Left ventricle myocardium inferior (tissue), 1 donor: ENCODE measurements around the gene PCNX2. TPM values are rescaled to one million over a fixed set of nuclear protein-coding genes. Genes with fewer than 3 reads are reported as not detected.

Experiments
- DNase-seq: peaks from one replicate; pipeline ENCODE4 v3.0.0-alpha.2; 2020
- H3K27ac ChIP-seq: fragments of 200-600 bp; replicated peaks from 2 replicates; pipeline ENCODE4 v1.8.0; 2021
- H3K27me3 ChIP-seq: fragments of 200-600 bp; 2 replicates; pipeline ENCODE4 v1.8.0; 2021; ENCODE audit warnings: low read depth
- H3K36me3 ChIP-seq: fragments of 200-600 bp; 2 replicates; pipeline ENCODE4 v1.8.0; 2021
- H3K4me1 ChIP-seq: fragments of 200-600 bp; 2 replicates; pipeline ENCODE4 v1.8.0; 2021
- H3K4me3 ChIP-seq: fragments of 200-600 bp; 2 replicates; pipeline ENCODE4 v1.8.0; 2021; ENCODE audit warnings: mild to moderate bottlenecking, moderate library complexity
- H3K9me3 ChIP-seq: fragments of 200-600 bp; replicated peaks from 2 replicates; pipeline ENCODE4 v1.8.0; 2021
- CTCF ChIP-seq: fragments of 200-600 bp; IDR thresholded peaks from 2 replicates; pipeline ENCODE4 v1.8.0; 2021; ENCODE audit warnings: antibody characterized with exemption, mild to moderate bottlenecking, borderline replicate concordance
- intact Hi-C: fragments of 100-400 bp; cut with micrococcal nuclease; formaldehyde crosslinking; loops from one replicate; pipeline ENCODE4 v1.11.0; 2022
- total RNA-seq: library from RNA; stranded (reverse); fragmentation: NEBNext Ultra II Directional; extraction: Animal tissue kit (Norgen Biotek cat#: 25700); gene quantifications from one replicate; pipeline ENCODE4 v1.2.1, GENCODE V29; 2021
- donor health status: DM: no; HTN: yes; CAD: no; lungs with severe emphysema.

Gene PCNX2
- total RNA-seq, 1 donor from 2014 or later: 0.82 TPM

- Histone ChIP-seq H3K4me3 (no peak overlapping the region), H3K4me1 (no peaks in the 10 kb centered on the region), H3K27ac (no peak overlapping the region), H3K9me3 (no peaks in the 10 kb centered on the region), H3K27me3 (no peaks in the 10 kb centered on the region), H3K36me3 (no peaks in the 10 kb centered on the region)
- TF ChIP-seq CTCF: no peak
- DNase-seq: no peak
- intact Hi-C loops: no loop called here
Measured at GRCh38 chr1:233211106-233211505, 84.4 kb downstream of the PCNX2 start.

- H3K4me1 ChIP-seq: no peaks in the 10 kb centered on the region
- H3K9me3 ChIP-seq: no peaks in the 10 kb centered on the region
- intact Hi-C loops: no loop called here
- H3K4me3 ChIP-seq: no peak overlapping the region
- no peaks in the 10 kb centered on the region for H3K36me3 ChIP-seq
- H3K27me3 ChIP-seq: no peaks in the 10 kb centered on the region
- H3K27ac ChIP-seq: no peak overlapping the region
- DNase-seq: no peak
- TF ChIP-seq CTCF: no peak
Measured at GRCh38 chr1:233209481-233209880, 86.0 kb downstream of the PCNX2 start.

- Histone ChIP-seq H3K27me3 (no peaks in the 10 kb centered on the region), H3K36me3 (no peaks in the 10 kb centered on the region), H3K4me3 (no peak overlapping the region), H3K9me3 (no peaks in the 10 kb centered on the region), H3K4me1 (no peaks in the 10 kb centered on the region), H3K27ac (no peak overlapping the region)
- no peak for TF ChIP-seq CTCF
- intact Hi-C loops: no loop called here
- no peak for DNase-seq
Measured at GRCh38 chr1:233208687-233209086, 86.8 kb downstream of the PCNX2 start.

- no peak for TF ChIP-seq CTCF
- no peak for DNase-seq
- Histone ChIP-seq H3K36me3 (no peaks in the 10 kb centered on the region), H3K4me3 (no peak overlapping the region), H3K27ac (no peak overlapping the region), H3K4me1 (no peaks in the 10 kb centered on the region), H3K9me3 (peaks cover 33% of the 10 kb centered on the region), H3K27me3 (no peaks in the 10 kb centered on the region)
- intact Hi-C loops: no loop called here
Measured at GRCh38 chr1:233197940-233198339, 97.6 kb downstream of the PCNX2 start.

GRCh38 chr1:233193741-233194140 lies 101.8 kb downstream of the PCNX2 start:
- Histone ChIP-seq H3K27me3 (no peaks in the 10 kb centered on the region), H3K4me1 (no peaks in the 10 kb centered on the region), H3K27ac (no peak overlapping the region), H3K9me3 (peaks cover 33% of the 10 kb centered on the region), H3K36me3 (no peaks in the 10 kb centered on the region), H3K4me3 (no peak overlapping the region)
- no peak for DNase-seq
- intact Hi-C loops: no loop called here
- no peak for TF ChIP-seq CTCF

- Histone ChIP-seq H3K4me1 (no peaks in the 10 kb centered on the region), H3K27me3 (no peaks in the 10 kb centered on the region), H3K36me3 (no peaks in the 10 kb centered on the region), H3K4me3 (no peak overlapping the region), H3K9me3 (peaks cover 30% of the 10 kb centered on the region), H3K27ac (no peak overlapping the region)
- DNase-seq: no peak
- intact Hi-C loops: no loop called here
- no peak for TF ChIP-seq CTCF
Measured at GRCh38 chr1:233190987-233191386, 104.5 kb downstream of the PCNX2 start.
